SK-N-SH treated with all-trans-retinoic acid at 6 μM for 48 hours (cell line): Measurements from ENCODE around the gene CSGALNACT2.

Experiments used
- BACH2 ChIP-seq: fragments of 250-450 bp; sonication (Bioruptor Pico); IDR thresholded peaks from 2 replicates; pipeline ENCODE4 v1.9.0; 2021; ENCODE audit warnings: mild to moderate bottlenecking, borderline replicate concordance
- CREB5 ChIP-seq: fragments of 250-450 bp; sonication (Bioruptor Pico); IDR thresholded peaks from 2 replicates; pipeline ENCODE4 v1.5.1; 2020; ENCODE audit warnings: low read depth, mild to moderate bottlenecking, moderate library complexity
- ESRRG ChIP-seq: fragments of 250-450 bp; sonication (Bioruptor Pico); IDR thresholded peaks from 2 replicates; pipeline ENCODE4 v1.6.1; 2021; ENCODE audit warnings: mild to moderate bottlenecking
- OSR1 ChIP-seq: fragments of 250-450 bp; sonication (Bioruptor Pico); IDR thresholded peaks from 2 replicates; pipeline ENCODE4 v1.8.0; 2022; ENCODE audit warnings: moderate library complexity, mild to moderate bottlenecking, inconsistent platforms
- PATZ1 ChIP-seq: fragments of 250-450 bp; sonication (Bioruptor Pico); IDR thresholded peaks from 2 replicates; pipeline ENCODE4 v1.8.0; 2020; ENCODE audit warnings: mild to moderate bottlenecking, moderate library complexity, borderline replicate concordance
- RARB ChIP-seq: fragments of 250-450 bp; sonication (Bioruptor Pico); IDR thresholded peaks from 2 replicates; pipeline ENCODE4 v1.8.0; 2021; ENCODE audit warnings: mild to moderate bottlenecking, moderate library complexity
- TCF4 ChIP-seq: fragments of 250-450 bp; sonication (Bioruptor Pico); IDR thresholded peaks from 2 replicates; pipeline ENCODE4 v1.8.0; 2021; ENCODE audit warnings: mild to moderate bottlenecking, moderate library complexity, borderline replicate concordance
- ZFP30 ChIP-seq: fragments of 450-650 bp; formaldehyde crosslinking; IDR thresholded peaks from 2 replicates; pipeline ENCODE4 v1.5.0; 2022; ENCODE audit warnings: mild to moderate bottlenecking, moderate library complexity
- TF ChIP-seq, protein P1 (sequence below): fragments of 250-450 bp; sonication (Bioruptor Pico); IDR thresholded peaks from 2 replicates; pipeline ENCODE4 v1.5.1; 2021; ENCODE audit warnings: mild to moderate bottlenecking, moderate library complexity

DNA sequence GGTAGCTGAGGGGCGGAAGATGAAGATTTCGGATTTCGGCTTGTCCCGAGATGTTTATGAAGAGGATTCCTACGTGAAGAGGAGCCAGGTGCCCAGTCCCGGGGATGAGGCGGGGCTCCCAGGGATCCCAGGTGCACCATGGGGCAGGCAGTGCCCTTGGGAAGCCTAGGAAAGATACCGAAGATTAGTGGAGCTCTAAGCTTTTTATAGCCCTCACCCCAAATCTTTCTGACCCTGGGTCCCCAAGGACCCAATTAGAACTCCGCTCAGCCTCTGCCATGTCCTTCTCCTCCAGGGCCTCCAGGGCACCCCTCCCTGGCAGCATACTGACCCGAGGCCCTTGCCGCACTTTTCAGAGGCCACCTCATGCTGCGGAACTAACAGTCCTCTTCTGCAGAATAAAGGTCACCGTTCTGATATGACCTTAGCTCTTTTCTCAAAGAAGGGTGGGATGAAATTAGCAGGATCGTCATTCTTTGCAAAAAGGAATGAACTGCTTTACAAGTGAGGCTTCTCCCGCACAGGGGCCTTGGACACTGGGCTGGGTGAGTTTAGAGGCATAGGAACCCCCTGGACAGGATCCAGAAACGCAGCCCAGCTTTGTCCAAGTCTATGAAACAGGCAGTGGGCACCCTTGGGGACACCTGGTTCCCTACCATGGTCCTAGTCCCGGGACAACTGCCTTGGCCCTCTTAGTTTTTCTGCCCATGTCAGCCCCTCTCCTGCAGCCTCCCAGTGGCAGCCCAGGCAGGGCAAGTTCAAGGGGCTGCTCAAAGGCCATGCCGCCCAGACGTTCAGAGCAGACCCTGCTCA, 17.9 kb upstream of the CSGALNACT2 start:
- TF ChIP-seq ZFP30 (no peak), RARB (CRISPR knock-in tag) (no peak), CREB5 (CRISPR knock-in tag) (no peak), PATZ1 (CRISPR knock-in tag) (no peak), TCF4 (CRISPR knock-in tag) (no peak), ESRRG (CRISPR knock-in tag) (no peak), OSR1 (CRISPR knock-in tag) (no peak), BACH2 (CRISPR knock-in tag) (no peak)
- TF ChIP-seq, protein P1, sequence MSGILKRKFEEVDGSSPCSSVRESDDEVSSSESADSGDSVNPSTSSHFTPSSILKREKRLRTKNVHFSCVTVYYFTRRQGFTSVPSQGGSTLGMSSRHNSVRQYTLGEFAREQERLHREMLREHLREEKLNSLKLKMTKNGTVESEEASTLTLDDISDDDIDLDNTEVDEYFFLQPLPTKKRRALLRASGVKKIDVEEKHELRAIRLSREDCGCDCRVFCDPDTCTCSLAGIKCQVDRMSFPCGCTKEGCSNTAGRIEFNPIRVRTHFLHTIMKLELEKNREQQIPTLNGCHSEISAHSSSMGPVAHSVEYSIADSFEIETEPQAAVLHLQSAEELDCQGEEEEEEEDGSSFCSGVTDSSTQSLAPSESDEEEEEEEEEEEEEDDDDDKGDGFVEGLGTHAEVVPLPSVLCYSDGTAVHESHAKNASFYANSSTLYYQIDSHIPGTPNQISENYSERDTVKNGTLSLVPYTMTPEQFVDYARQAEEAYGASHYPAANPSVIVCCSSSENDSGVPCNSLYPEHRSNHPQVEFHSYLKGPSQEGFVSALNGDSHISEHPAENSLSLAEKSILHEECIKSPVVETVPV, result no peak
